ENCODE measurements around the gene RGL2. TPM values are rescaled to one million over a fixed set of nuclear protein-coding genes. Genes with fewer than 3 reads are reported as not detected.

Gene RGL2
- total and polyA plus RNA-seq, 10 of the 15 experiments (the other 5 are each of a cell fraction or from before 2014, with no cell fraction given): 0.84 to 21.2 (median 6.8) TPM

DNA sequence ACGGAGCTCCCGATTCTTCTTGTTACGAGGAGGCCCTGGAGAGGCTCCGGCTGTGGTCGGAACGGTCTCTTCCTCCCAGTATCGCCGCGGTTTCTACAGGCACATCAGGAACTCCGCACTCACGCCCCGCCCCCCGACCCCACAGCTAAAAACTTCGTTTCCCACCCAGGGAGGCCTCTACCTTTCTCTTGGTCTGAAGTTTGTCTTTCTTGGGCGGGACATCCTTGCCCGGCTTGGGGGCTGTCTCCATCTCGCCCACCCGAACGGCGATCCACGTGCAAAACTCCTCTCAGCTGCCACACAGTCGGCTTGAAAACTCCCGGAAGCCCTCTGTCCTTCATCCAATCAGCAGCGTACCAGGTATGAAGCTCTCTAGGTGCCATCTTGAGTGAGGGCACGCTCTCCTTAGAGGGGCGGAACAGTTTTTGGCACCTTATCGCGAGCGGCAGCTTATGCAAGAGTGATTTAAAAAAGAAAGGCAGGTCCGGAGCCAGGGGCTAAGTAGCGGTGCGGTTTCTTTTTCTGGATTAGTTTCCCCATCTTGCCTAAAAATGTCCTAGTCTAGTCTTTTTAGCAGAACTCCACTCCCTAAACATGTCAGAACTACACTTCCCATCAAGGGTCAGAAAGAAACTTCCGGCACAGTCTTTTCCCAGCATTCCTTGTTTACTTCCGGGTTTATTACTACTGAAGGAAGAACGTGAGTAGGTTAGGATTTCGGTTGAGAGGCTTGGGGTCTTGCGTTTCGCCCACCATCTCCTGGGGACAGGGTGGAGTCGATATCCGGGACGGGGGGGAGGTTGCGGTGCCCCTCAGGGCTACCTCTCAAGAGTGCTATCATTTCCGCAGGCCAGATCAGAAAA, 9.6 kb downstream of the RGL2 start, which contains the start of the genes PFDN6 and WDR46 (continued):
- peak; percentile 28; the same call in 1 of the 2 replicates for TF ChIP-seq SREBF2 (IDR thresholded peaks at IDR 0.05; ENCODE audit: low read length)

DNA sequence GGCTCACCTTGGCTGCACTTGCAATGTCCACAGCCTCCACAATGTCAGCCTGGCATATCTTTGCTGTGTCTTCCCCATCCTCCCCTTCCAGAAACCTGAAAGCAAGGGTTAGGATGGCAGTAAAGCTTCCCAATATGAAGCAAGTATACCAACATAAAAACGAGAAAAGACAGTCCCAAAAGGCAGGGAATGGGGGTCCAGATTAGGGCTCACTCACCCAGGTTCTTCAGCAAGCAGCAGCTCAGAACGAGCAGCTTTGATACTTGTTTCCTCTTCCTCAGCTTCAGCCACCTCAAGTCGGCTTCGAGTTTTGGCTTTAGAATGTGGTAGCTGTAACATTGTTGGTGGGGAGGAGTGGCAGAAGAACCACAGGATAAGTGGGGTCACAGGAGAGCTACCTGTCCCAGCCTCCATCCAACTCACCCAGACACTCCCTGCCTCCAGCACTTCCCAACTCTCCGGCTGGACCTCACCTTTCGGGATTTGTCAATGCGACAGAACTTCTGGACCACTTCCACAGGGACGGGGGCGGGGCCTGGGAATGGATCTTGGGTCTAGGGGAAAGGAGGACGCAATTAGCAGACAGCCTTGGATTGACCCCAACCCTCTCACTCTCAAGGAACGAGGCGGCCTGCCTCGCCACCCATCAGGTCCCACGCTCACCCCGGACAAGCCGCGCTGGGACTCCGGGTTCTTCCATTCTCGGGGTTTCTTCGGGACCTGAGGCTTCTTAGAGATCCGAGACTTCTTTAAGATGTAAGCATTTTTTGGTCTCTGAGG, 10.4 kb downstream of the RGL2 start:
- WGBS (ENCODE audit: insufficient coverage, insufficient replicate concordance, low lambda C conversion rate, missing lambda C conversion rate): 2% methylated on average over 21 of the region's 21 CpGs
- DNase-seq (ENCODE audit: low read depth, low spot score): no peak
- ChIA-PET POLR2A (interaction anchor here (0.8 to 3.5 kb wide), 11 partner anchors 10 to 129 kb away, joined by 3 to 60 read pairs (median 8); partner anchors contain the start of genes B3GALT4, CUTA, RGL2 and RPS18), SMC1A (ENCODE audit: uncharacterized antibody, unreplicated experiment) (interaction anchor here (1.3 to 4.4 kb wide), 7 partner anchors 9 to 30 kb away, joined by 3 to 25 read pairs (median 5); partner anchors contain the start of genes B3GALT4, RPS18, VPS52 and ZBTB22), RAD21 (ENCODE audit: unreplicated experiment) (interaction anchor here (1.2 to 2.6 kb wide), 9 partner anchors 10 to 142 kb away, joined by 4 to 12 read pairs (median 8); partner anchors contain the start of genes B3GALT4, RPS18, VPS52 and ZBTB22), CTCF (interaction anchor here (1.2 to 5.0 kb wide), 3 partner anchors 11 to 56 kb away, joined by 4 to 28 read pairs (median 8); partner anchors contain the start of genes B3GALT4 and RGL2)
- H4K20me1 ChIP-seq (ENCODE audit: control insufficient read depth, insufficient read depth): no peaks in the 10 kb centered on the region
- peaks cover 2 to 36% of the 10 kb centered on the region in 2 experiments; a peak in 3 of 4 replicates for H3K36me3 ChIP-seq (ENCODE audit: control insufficient read depth in 2 of 2, insufficient read depth in 2 of 2, low read length in 1 of 2)
- H3K79me2 ChIP-seq (ENCODE audit: control insufficient read depth, insufficient read depth, low read length): peaks cover 31% of the 10 kb centered on the region
- intact Hi-C loops (cut with micrococcal nuclease; ENCODE audit: unreplicated experiment): no loop called here
- TSS peak; percentile 85 for BruUV-seq (replicated peaks)
- FAIRE-seq: no peak
- H3K27me3 ChIP-seq (replicated peaks in 1 of 2; ENCODE audit: control insufficient read depth in 2 of 2, insufficient read depth in 2 of 2, low read length in 1 of 2): no peaks in the 10 kb centered on the region
- peak overlapping the region; percentile 73 for H3K9ac ChIP-seq (ENCODE audit: control insufficient read depth, insufficient read depth, low read length)
- no peak for TF ChIP-seq ZNF384 (IDR thresholded peaks at IDR 0.05; ENCODE audit: borderline replicate concordance, low read depth, low read length)
- H3K4me1 ChIP-seq (ENCODE audit: control insufficient read depth, insufficient read depth, low read length): no peaks in the 10 kb centered on the region
- peak overlapping the region; percentile 46 for H3K4me2 ChIP-seq (ENCODE audit: control insufficient read depth, insufficient read depth)
- peak overlapping the region; percentile 98 for H2AFZ ChIP-seq (ENCODE audit: control insufficient read depth, low read depth, low read length)
- peak; percentile 2; the same call in 2 of the 3 replicates for ATAC-seq
- peak overlapping the region; percentile 78 for H3K4me3 ChIP-seq
- in situ Hi-C loops (cut with MboI): no loop called here
- no peak overlapping the region for H3K27ac ChIP-seq (ENCODE audit: control insufficient read depth, insufficient read depth)
- H3K9me3 ChIP-seq (replicated peaks; ENCODE audit: control insufficient read depth, insufficient read depth, low read length): no peaks in the 10 kb centered on the region
